HG02759 (cell line): ENCODE measurements around the gene ACTL10.

Source experiments
- ATAC-seq: cut with Tn5 transposase; IDR thresholded peaks from one replicate; pipeline ENCODE4 v1.9.1; 2021; ENCODE audit warnings: mild to moderate bottlenecking, moderate library complexity; ENCODE audit not compliant: unreplicated experiment

ACTL10 gene

DNA sequence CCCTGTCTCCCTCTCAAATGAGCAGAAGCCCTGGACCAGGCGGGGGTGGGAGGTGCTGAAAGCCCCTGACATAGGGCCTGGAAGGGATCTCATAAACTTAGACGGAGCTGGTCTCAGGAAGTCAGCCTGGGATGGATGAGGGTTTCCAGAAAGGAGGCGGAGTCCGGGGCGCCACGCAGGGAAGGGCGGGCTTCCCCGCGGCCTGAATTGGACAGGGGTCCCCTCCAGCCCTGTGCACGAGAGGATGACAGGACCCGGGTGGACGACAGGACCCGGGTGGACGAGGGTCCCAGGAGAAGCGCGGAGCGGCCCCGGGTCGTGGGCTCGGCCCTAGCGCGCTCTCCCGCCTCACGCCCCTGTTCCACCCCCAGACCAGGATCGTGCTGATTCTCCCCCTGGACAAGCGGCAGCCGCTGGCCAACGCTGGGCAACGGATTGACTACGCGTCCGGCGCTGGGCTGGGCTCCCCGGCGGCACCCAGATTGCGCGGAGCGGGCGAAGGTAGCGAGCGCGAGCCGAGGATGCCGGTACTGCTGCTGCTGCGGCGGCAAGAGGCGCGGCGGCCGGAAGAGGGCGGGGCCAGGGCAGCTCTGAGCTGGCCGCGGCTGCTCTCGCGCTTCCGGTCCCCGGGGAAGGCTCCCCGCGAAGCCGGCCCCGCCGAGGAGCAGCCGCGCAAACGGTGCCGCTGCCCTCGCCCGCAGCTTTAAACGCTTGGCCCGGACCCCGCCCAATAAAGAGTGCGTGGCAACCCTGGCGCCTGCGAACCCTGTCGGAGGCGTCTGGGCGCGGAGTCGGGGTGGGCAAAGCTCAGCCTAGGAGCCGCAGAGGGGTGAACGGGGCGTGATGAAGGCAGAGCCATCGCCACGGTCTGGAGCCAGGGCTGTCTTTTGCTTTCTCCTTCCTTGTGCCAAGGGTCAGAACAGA lies 3.3 kb upstream of the ACTL10 start:
- ATAC-seq, result peak; percentile 28

- no peak for ATAC-seq
These were observed 2.5 kb upstream of the ACTL10 start for GRCh38 chr20:33664085-33664761.

DNA sequence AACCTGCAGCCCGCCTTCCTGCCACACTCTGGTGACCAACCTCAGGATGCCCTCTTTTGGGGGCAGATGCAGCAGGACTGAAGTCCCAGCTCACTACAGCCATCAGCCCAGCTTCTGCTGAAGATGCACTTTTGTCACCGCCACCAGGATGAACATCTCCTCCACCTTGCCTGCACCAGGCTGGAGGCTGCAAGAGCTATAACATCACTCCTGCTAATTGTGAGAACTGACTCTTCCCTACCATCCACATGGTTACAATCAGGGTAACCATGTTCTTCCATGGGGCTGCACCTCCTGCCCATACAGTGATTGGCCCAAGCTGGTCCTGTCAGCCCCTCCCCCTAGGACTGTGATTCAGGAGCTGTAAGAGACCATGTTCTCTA lies 2.0 kb upstream of the ACTL10 start:
- ATAC-seq, result no peak

GRCh38 chr20:33667245-33667675 lies 517 bp downstream of the ACTL10 start:
- ATAC-seq, result peak; percentile 23

- peak; percentile 51 for ATAC-seq
These were observed 1.1 kb downstream of the ACTL10 start for GRCh38 chr20:33667676-33668465.

- ATAC-seq, result no peak
These were observed 1.9 kb downstream of the ACTL10 start for GRCh38 chr20:33668466-33669155.

- no peak for ATAC-seq
These were observed 2.5 kb downstream of the ACTL10 start for GRCh38 chr20:33669224-33669623.

- no peak for ATAC-seq
These were observed 3.3 kb downstream of the ACTL10 start for GRCh38 chr20:33669873-33670640.

GRCh38 chr20:33670715-33671499 lies 4.2 kb downstream of the ACTL10 start:
- ATAC-seq, result no peak

DNA sequence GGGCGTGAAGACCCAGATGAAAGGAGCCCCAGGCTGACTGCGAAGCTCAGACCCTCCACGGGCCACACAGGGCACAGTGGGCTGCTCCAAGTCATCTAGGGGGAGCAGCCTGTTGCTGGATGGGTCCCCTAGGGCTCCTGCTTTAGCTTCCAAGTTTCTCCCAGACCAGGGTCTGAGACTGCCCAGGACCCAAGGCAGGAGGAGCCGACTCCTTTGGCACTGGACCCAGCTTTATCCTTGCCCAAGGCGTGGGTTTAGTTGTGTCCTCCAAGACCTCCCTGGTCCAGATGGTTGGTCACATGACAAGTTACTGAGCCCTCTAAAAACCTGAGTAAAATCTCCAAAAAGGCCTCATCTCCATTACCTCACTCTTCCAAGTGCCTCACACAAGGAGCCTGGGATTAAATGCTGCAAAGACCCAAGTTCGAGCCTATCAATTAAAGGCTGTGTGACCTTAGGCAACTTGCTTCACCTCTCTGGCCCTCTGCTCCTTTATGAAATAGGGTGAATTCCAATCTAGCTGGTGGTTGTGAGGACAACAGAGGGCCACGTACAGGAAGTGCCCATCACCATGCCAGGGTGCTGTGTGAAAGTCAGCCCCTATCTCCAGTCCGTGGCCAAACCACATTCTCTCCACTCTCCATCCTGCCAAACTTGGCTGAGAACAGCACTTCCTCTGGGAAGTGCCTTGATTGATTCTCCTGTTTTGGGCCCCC lies 5.0 kb downstream of the ACTL10 start:
- ATAC-seq, result no peak

- no peak for ATAC-seq
These were observed 5.8 kb downstream of the ACTL10 start for GRCh38 chr20:33672426-33673113.

- no peak for ATAC-seq
These were observed 6.3 kb downstream of the ACTL10 start for GRCh38 chr20:33673114-33673409.

DNA sequence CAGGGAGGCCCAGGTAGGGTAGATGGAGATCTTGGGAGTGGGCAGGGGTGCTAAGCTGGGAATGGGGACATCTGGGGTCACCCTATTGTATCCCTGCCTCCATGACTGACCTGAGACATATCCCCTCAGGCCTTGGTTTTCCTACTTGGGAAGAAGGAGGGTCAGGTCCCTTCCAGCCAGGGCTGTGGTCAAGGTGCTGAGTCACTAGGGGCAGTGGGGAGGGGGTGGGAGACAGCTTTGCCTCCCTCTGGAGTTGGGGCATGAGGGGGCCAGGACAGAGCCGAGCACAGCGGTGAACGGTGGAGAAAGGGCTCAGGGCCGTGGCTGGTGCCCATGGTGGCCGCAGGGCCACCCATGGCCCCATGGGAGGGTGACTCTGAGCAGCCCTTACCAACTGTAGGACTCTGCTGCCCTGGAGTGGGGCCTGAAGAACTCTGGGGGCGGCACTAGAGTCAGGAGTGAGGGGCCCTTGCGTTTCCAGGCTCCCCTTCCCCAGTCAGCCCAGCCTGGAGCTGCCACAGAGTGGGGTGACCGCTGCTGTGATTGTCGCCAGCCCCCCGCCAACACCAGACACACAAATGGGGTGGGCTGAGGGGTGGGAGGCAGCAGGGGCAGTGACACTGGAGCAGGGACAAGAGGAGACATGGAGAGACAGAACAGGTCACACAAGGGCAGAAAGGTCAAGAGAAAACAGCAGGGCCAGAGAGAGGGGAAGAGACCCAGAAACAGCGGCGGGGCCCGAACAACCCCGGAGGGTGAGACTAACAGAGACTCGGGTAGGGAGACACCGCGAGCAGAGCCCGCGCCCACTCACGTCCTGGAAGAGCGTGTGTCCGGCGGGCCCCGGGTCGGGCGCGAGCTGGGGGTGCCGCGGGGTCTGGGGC lies 6.9 kb downstream of the ACTL10 start:
- ATAC-seq, result peak; percentile 47

DNA sequence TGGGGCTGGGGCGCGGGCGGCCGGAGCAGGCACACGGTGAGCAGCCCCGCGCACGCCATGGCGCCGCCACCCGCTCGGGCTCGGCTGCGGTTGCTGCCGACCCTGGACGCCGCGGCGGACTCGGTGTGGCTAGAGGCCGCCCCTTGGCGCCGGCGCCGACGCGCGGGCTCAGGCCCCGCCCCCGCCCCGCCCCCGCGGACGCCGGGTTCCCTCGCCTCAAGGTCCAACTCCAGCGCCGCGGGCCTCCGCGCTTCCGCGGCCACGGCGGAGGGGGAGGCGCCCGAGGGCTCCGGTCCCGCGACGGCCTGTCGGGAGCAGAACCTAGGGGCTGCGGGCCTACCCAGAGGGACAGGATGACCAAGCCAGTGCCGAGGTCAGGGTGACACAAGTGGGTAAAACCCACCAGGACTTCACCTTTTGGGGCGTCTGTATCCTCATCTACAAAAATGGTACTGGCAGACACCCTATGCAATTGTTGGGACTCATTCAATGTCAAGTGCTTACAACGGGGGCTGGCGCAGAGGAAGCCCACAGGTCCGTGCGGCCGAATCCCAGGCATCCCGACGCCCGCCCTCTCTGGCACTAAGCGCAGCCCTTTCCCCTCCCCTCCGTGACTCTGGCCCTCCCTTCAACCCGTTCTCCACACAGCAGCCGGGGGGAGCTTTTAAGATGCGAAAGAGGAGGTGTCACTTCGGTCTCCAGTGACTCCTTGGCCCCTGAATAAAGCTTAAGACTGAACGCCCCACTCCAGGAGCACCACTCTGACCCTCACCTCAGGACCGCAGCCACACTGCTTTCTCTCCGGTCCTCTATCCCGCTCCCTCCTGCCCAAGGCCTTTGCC lies 7.8 kb downstream of the ACTL10 start, which contains the start of gene NECAB3:
NECAB3 (minus strand) TSS at position 135 of the 842 bp plus-strand sequence; CDS start at position 59, 76 bp downstream.
- ATAC-seq, result peak; percentile 87

- no peak for ATAC-seq
These were observed 8.6 kb downstream of the ACTL10 start for GRCh38 chr20:33675136-33675959.
